ENCODE data around the gene CNN1. TPM values are rescaled to one million over a fixed set of nuclear protein-coding genes. Genes with fewer than 3 reads are reported as not detected.
A peak's percentile ranks its signal among the peaks of the same experiment; 100 is the strongest.

CNN1 gene
- total and polyA plus RNA-seq, 2 experiments from 2014 or later, result 13.3 to 20.9 TPM

GRCh38 chr19:11577451-11578257 lies 39.0 kb downstream of the CNN1 start, which contains the start of gene ACP5:
Gene ACP5, minus strand, starts transcription at chr19:11577645. Its CDS starts 328 bp downstream, at chr19:11577317.
- H2AFZ ChIP-seq, result peak within 1 kb of the TSS; percentile 96
- no peak within 1 kb of the TSS for H3K27ac ChIP-seq (ENCODE audit: low read depth)
- 0 out of 2 replicates have a peak, but pooled peaks cover 3% of the 10 kb centered on the region for H3F3A ChIP-seq (replicated peaks; ENCODE audit: low read depth)
- no peak within 1 kb of the TSS for H3K27ac Mint-ChIP-seq
- H3K4me1 Mint-ChIP-seq, result peaks cover 9% of the 10 kb centered on the region; the same call in 1 of the 3 replicates
- ATAC-seq (peak; percentile 6; the same call in 2 of the 3 replicates), DNase-seq (ENCODE audit: low spot score) (no peak)
- H3K9me2 ChIP-seq (ENCODE audit: insufficient read depth), result no peaks in the 10 kb centered on the region
- H4K20me1 ChIP-seq (replicated peaks; ENCODE audit: insufficient read depth), result no peaks in the 10 kb centered on the region
- H3K36me3 Mint-ChIP-seq (ENCODE audit: low read depth), result no peaks in the 10 kb centered on the region
- H3K79me2 ChIP-seq (replicated peaks; ENCODE audit: insufficient read depth), result no peaks in the 10 kb centered on the region
- H3K4me1 ChIP-seq (ENCODE audit: insufficient read depth), result no peaks in the 10 kb centered on the region
- peaks cover 17% of the 10 kb centered on the region for H3K27me3 Mint-ChIP-seq (ENCODE audit: insufficient read depth, low read depth, poor library complexity)
- peak within 1 kb of the TSS; percentile 83 for H3K4me2 ChIP-seq
- peak within 1 kb of the TSS; percentile 62 for H3K4me3 Mint-ChIP-seq
- H3K27me3 ChIP-seq (ENCODE audit: insufficient read depth), result peaks cover 6% of the 10 kb centered on the region; the same call in 1 of the 2 replicates
- H3K9me3 Mint-ChIP-seq, result no peaks in the 10 kb centered on the region
- peak within 1 kb of the TSS; percentile 70 for H3K4me3 ChIP-seq
- no peaks in the 10 kb centered on the region for H3K36me3 ChIP-seq (ENCODE audit: insufficient read depth)
- TF ChIP-seq ETS1 (IDR thresholded peaks at IDR 0.05) (no peak), EZH2 (IDR thresholded peaks at IDR 0.05; ENCODE audit: low read depth, unreplicated experiment) (no peak), STAT1 (IDR thresholded peaks at IDR 0.05; ENCODE audit: unreplicated experiment) (no peak), ZNF114 (CRISPR knock-in tag; IDR thresholded peaks at IDR 0.05) (no peak), ZNF331 (CRISPR knock-in tag; IDR thresholded peaks at IDR 0.05; ENCODE audit: low read depth) (no peak)

- peak; percentile 84 for ATAC-seq
Measured at GRCh38 chr19:11578258-11579142, 39.8 kb downstream of the CNN1 start.

More at GRCh38 chr19:11578258-11579142, 39.8 kb downstream of the CNN1 start:
- no peak overlapping the region for H3K27ac ChIP-seq (ENCODE audit: low read depth)
- H3K4me1 ChIP-seq (ENCODE audit: insufficient read depth), result no peaks in the 10 kb centered on the region
- H3K36me3 Mint-ChIP-seq (ENCODE audit: low read depth), result no peaks in the 10 kb centered on the region
- H3K9me3 Mint-ChIP-seq, result no peaks in the 10 kb centered on the region
- peak; percentile 67 for DNase-seq (ENCODE audit: low spot score)
- H3F3A ChIP-seq (replicated peaks; ENCODE audit: low read depth), result 0 out of 2 replicates have a peak, but pooled peaks cover 3% of the 10 kb centered on the region
- peak; percentile 55; the same call in 1 of the 2 replicates for TF ChIP-seq POLR2AphosphoS5 (IDR thresholded peaks at IDR 0.05; ENCODE audit: low read depth)
- TF ChIP-seq REST (IDR thresholded peaks at IDR 0.05; ENCODE audit: unreplicated experiment), result no peak
- no peaks in the 10 kb centered on the region for H3K9me2 ChIP-seq (ENCODE audit: insufficient read depth)
- no peaks in the 10 kb centered on the region for H3K79me2 ChIP-seq (replicated peaks; ENCODE audit: insufficient read depth)
- peaks cover 6% of the 10 kb centered on the region; the same call in 1 of the 2 replicates for H3K27me3 ChIP-seq (ENCODE audit: insufficient read depth)
- no peaks in the 10 kb centered on the region for H4K20me1 ChIP-seq (replicated peaks; ENCODE audit: insufficient read depth)
- no peaks in the 10 kb centered on the region for H3K36me3 ChIP-seq (ENCODE audit: insufficient read depth)
- peak overlapping the region; percentile 96 for H2AFZ ChIP-seq
- peaks cover 17% of the 10 kb centered on the region for H3K27me3 Mint-ChIP-seq (ENCODE audit: insufficient read depth, low read depth, poor library complexity)
- peaks cover 9% of the 10 kb centered on the region; the same call in 1 of the 3 replicates for H3K4me1 Mint-ChIP-seq
- H3K27ac Mint-ChIP-seq, result no peak overlapping the region
- peak overlapping the region; percentile 70 for H3K4me3 ChIP-seq
- peak overlapping the region; percentile 65 for H3K4me3 Mint-ChIP-seq
- H3K4me2 ChIP-seq, result peak overlapping the region; percentile 83

Measured in GM23338 (cell line).